NCI-H187 (cell line): ENCODE data around the gene POTEB3.
"Not testable (repeated sequence)": the region's sequence is repeated elsewhere in the genome, so short reads cannot be mapped to it uniquely, and the experiment has no call there.

Experiments
- DNase-seq, 2 experiments: peaks; one replicate each; lab custom pipeline; 2025; lab: John Stamatoyannopoulos, UW

The POTEB3 gene

DNA sequence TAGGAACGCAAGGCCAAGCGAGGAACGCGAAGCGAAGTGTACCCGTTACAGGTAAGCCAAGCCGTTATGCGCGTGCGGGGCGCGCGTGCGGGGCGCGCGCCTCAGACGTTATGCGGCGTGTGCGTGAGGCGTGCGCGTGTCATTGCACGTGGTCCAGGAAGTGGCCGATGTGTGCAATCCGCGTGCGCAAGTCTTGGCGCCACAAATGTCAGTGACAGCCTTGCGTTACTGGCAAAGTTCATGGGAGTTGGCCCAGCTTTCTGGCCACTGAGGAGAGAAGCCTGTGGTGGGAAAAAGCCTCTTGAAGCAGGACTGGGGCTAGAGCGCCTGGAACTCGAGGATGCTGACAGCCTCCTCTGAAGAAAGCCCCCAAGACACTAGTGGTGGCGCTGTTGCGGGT, at the start of gene POTEB3:
Gene POTEB3 (minus strand): TSS at position 101 of the 400 bp plus-strand sequence. CDS start 488 bp downstream, outside the sequence.
- DNase-seq = not testable (repeated sequence)

DNA sequence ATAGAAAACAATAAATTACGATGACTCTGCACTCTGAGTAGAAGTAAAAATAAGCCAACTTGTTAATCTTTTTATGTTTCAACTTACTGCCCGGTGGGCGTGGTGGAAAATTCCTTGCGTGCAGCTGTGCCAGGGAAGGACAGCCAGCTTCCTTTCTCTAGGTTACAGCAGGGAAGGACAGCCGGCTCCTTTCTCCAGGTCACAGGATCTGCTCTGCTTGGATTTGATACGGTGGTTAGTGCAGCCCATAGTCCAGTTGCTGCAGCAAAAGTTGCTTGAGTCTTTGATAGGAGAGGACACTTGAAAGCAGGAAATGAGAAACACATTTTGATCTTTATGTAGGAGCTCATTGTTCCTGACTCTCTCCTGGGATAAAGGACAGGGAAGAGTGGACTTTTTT, 13.4 kb upstream of the POTEB3 start:
- DNase-seq = not testable (repeated sequence)

DNA sequence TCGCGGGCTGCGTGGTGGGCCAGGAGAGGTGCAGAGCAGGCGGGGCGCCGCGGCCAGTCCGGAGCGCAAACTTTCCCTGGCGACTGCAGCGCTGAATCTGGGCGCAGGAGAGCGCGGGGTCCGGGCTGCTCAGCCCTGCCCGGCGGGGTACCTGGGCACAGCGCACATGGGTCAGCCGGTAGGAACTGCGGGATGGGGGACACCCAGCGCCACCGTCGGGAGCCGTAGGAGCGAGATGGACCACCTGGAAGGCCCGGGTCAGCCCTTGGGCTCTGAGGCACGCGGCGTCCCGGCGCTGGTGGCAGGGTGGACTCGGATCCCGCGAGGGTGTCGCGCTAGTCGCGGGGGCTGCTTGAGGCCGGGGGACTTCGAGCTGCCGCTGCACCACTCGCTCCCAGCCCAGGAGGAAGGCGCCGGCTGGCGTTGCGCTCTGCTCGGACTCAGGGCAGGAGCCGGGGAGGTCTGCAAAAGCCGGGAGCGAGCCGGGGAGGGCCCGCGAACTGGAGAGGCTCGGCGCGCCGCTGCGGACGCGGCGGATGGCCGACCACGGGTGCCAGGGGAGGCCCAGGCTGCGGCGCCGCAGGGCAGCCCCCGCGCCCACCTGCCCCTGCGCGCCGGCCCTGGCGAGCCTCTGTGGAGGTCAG, 11.7 kb upstream of the POTEB3 start:
- DNase-seq = not testable (repeated sequence)

DNA sequence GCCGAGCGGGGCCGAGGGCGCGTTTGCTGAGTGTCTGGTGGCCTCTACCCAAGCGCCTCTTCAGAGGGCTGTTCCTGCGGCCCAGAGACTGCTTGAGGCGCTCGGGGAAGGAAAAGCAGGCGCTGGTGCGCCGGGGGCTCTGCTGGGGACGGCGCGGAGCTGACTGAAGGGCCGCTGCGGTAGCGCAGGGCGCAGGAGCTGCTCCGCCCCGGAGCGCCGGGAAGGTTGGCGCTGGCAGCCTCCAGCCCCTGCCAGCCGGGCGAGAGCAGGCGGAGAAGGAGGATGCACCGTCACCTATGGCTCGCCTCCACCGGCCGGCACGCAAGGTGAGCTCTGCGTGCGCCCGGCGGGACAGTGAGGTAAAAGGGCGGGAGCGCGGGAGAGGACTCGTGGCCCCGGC, 11.2 kb upstream of the POTEB3 start:
- not testable (repeated sequence) for DNase-seq

DNA sequence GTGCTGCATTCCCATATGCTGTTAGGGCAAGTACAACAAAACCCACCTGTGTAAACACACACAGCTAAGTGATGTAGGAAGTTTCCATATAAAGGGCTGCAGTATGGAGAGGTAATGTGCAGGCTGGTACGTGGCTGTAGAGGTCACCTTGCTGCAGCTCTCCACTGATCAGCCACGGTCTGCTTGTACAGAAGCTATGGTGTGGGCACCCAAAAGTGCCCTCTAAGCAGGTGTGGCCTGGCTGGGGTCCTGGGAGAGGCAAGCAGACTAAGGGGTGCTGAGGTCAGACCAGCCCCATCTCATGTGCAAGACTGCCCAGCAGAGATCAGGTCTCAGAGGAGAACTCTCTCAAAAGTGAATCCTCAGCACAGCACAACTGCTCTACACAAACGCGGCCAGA, 32.9 kb downstream of the POTEB3 start:
- not testable (repeated sequence) for DNase-seq

DNA sequence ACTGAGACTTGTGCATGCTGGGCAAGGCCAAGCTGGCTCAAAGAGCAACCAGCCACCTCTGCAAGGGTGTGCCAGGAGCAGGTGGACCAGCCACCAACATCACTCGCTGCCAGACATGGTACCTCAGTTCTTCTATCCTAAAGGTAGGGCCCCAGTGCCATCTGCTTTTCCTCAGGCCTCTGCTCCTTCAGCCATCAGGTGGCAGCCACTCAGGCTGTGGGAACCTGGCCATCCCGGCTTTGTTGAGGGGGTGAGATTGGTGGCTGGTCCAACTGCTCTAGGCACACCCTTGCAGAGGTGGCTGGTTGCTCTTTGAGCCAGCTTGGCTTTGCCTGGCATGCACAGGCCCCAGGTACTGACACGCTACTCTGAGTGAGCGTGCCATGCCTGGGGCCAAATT, 38.8 kb downstream of the POTEB3 start:
- not testable (repeated sequence) for DNase-seq

DNA sequence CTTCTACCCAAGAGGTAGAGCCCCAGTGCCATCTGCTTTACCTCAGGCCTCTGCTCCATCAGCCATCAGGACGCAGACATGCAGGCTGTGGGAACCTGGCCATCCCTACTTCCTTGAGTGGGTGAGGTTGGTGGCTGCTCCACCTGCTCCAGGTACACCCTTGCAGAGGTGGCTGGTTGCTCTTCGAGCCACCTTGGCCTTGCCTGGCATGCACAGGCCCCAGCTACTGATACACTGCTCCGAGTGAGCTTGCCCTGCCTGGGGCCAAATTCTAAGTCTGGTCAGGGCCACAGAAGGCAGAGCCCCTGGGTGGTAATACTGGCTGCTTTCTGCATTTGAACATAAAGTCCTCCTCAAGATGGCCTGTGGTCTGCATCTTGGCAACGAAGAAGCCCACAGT, 41.2 kb downstream of the POTEB3 start:
- DNase-seq = not testable (repeated sequence)

DNA sequence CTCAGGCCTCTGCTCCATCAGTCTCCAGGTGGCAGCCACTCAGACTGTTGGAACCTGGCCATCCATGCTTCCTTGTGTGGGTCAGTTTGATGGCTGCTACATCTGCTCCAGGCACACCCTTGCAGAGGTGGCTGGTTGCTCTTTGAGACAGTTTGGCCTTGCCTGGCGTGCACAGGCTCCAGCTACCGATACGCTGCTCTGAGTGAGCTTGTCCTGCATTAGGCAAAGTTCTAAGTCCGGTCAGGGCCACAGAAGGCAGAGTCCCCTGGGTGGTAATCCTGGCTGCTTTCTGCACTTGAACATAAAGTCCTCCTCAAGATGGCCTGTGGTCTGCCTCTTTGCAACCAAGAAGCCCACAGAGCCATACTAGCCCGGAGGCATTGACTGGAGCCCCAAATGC, 41.8 kb downstream of the POTEB3 start:
- DNase-seq = not testable (repeated sequence)

DNA sequence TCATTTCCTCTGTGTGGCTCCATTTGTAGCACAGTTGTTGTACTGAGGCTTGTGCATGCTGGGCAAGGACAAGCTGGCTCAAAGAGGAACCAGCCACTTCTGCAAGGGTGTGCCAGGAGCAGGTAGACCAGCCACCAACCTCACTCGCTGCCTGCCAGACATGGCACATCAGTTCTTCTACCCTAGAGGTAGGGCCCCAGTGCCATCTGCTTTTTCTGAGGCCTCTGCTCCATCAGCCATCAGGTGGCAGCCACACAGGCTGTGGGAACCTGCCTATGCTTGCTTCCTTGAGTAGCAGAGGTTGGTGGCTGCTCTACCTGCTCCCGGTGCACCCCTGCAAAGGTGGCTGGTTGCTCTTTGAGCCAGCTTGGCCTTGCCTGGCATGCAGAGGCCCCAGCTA, 42.6 kb downstream of the POTEB3 start:
- not testable (repeated sequence) for DNase-seq

DNA sequence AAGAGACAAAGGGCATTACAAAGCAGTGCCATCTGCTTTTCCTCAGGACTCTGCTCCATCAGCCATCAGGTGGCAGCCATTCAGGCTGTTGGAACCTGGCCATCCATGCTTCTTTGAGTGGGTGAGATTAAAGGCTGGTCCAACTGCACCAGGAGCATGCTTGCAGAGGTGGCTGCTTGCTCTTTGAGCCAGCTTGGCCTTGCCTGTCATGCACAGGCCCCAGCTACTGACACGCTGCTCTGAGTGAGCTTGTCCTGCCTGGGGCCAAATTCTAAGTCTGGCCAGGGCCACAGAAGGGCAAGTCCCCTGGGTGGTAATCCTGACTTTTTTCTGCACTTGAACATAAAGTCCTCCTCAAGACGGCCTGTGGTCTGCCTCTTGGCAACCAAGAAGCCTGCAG, 43.1 kb downstream of the POTEB3 start:
- not testable (repeated sequence) for DNase-seq

DNA sequence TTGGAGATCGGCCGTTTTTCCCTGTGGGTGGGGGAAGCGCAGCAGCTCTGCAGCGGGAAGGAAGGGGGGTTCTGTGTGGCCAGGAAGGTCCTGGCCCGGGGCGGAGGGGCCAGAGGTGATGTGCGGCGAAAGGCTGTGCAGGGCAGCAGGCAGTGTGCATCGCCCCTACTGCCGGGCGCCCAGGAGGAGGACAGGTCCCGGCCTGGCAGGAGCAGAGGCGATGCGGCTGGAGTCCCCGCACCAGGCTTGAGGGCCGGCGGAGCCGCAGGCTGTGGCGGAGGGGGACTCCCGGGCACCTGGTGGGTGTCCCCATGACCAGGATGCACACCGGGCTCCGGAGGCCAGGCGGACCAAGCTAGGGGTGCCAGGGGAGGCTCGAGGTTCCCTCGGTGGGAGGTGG, 54.3 kb downstream of the POTEB3 start:
- not testable (repeated sequence) for DNase-seq

DNA sequence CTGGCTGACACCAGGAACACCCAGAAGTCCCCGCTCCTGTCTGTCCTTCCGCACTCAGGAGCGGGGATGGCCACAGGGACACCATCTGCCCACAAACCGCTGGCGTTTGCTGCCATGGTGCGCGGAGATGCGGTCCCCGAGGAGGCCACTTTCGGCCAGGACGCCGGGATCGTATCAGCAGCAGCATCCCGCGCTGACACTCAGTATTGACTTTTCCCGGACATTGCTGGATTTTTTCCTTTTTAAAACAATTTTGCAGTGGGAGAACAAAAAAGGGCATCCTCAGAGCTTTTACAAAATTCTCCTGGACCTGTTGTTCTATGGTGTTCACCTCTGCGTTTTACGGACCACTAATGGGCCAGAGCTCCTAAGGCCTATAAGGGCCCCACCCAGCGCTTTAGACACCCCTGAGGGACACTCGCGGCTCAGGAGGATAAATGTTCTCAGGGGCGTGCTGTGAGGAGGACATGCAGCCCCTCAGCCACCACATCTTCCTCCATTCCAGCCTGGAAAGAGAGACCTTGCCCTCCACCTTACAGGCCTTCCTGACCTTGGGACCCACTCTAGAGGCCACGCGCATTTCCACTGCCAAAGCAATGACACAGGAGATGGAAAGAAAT, 56.3 kb downstream of the POTEB3 start:
- DNase-seq = not testable (repeated sequence)

DNA sequence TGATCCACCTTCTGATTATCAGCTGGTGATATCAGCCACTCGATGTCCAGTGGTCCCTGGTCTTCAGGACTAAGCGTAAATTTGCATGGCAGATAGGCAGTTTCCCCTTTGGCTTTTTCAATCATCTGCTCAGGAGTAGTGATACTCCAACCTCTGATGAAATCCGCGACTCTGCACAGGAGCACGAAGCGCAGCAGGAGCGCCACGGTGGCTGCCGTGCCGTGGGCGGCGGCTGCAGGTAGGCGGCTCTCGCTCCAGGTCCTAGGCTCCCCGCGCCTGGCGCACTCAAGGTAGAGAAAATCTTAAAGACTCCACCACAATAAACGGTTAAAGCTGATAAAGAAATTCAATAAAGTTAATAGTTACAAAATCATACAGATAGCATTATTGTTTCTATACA, 66.6 kb downstream of the POTEB3 start:
- not testable (repeated sequence) for DNase-seq

DNA sequence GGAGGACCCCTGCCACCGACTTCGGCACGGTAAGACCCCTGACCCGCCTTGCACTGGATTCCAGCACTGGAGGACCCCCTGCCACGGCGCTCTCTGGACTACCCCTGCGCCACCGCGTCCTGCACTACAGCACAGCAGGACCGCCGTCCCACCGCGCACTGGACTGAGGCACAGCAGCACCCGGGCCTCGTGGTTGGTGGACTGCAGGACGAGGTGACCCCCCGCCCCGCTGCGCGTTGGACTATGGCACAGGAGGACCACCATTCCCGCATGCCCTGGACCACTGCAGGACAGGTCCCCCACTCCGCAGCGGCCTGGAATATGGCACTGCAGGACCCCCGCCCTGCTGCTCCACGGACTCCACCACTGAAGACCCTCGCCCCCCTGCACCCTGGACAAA, 71.1 kb downstream of the POTEB3 start:
- not testable (repeated sequence) for DNase-seq

DNA sequence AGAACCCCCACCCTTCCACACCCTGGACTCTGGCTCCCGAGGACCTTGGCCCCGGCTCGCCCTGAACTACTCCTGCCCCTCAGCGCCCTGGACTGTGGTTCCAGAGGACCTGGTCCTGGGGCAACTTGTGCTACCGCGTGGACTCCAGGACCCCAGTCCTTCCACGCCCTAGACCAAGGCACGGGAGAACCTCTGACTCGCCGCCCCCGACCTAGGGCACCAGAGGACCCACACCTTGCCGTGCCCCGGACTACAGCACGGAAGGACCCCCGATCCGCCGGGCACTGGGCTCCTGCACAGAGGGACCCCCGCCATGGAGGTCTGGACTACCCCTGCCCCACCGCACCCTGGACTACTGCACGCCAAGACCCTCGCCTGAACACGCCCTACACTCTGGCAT, 71.7 kb downstream of the POTEB3 start:
- not testable (repeated sequence) for DNase-seq
